Measurements from ENCODE around the gene OR4F6. TPM values are rescaled to one million over a fixed set of nuclear protein-coding genes. Genes with fewer than 3 reads are reported as not detected.

Gene OR4F6
- total and polyA plus RNA-seq, 12 donors: not detected

- 66 to 69% methylated on average over 1 of the region's 1 CpG for WGBS, 2 donors
- intact Hi-C loops (cut with DNase I): no loop called here
- DNase-seq (no peak), ATAC-seq (no peak)
- Histone ChIP-seq H3K27me3 (peaks cover 0 to 21% (median 12%) of the 10 kb centered on the region in 7 donors), H3K4me1 (no peaks in the 10 kb centered on the region), H3K36me3 (no peaks in the 10 kb centered on the region), H3K4me3 (no peak overlapping the region), H3K9me3 (no peaks in the 10 kb centered on the region), H3K27ac (no peak overlapping the region)
- TF ChIP-seq CTCF (IDR thresholded peaks at IDR 0.05): no peak
Measured at GRCh38 chr15:101795455-101795854, 7.9 kb upstream of the OR4F6 start.

GRCh38 chr15:101799665-101800064 lies 3.6 kb upstream of the OR4F6 start:
- no peaks in the 10 kb centered on the region for H3K36me3 ChIP-seq
- no peak for TF ChIP-seq CTCF (IDR thresholded peaks at IDR 0.05)
- 54 to 61% methylated on average over 1 of the region's 1 CpG for WGBS, 2 donors

GRCh38 chr15:101801048-101801447 lies 2.3 kb upstream of the OR4F6 start:
- 81 to 90% methylated on average over 1 of the region's 1 CpG for WGBS, 2 donors
- Histone ChIP-seq H3K27ac (no peak overlapping the region), H3K9me3 (peaks cover 0 to 8% (median 0%) of the 10 kb centered on the region in 11 donors), H3K4me3 (no peak overlapping the region), H3K27me3 (peaks cover 0 to 20% (median 10%) of the 10 kb centered on the region in 7 donors), H3K36me3 (no peaks in the 10 kb centered on the region), H3K4me1 (no peaks in the 10 kb centered on the region)
- no peak for DNase-seq
- intact Hi-C loops (cut with DNase I): no loop called here
- ATAC-seq: no peak
- no peak for TF ChIP-seq CTCF (IDR thresholded peaks at IDR 0.05)

More at GRCh38 chr15:101799665-101800064, 3.6 kb upstream of the OR4F6 start:
- peaks cover 0 to 18% (median 14%) of the 10 kb centered on the region in 7 donors for H3K27me3 ChIP-seq
- intact Hi-C loops (cut with DNase I): no loop called here
- no peaks in the 10 kb centered on the region for H3K4me1 ChIP-seq
- H3K9me3 ChIP-seq: peaks cover 0 to 8% (median 0%) of the 10 kb centered on the region in 11 donors
- no peak for DNase-seq
- no peak for ATAC-seq
- H3K27ac ChIP-seq: no peak overlapping the region
- H3K4me3 ChIP-seq: no peak overlapping the region

- H3K36me3 ChIP-seq: no peaks in the 10 kb centered on the region
- intact Hi-C loops (cut with DNase I): no loop called here
- H3K27ac ChIP-seq: no peak overlapping the region
- DNase-seq (no peak), ATAC-seq (no peak)
- 72 to 80% methylated on average over 5 of the region's 5 CpGs for WGBS, 2 donors
- no peak for TF ChIP-seq CTCF (IDR thresholded peaks at IDR 0.05)
- peaks cover 0 to 29% (median 9%) of the 10 kb centered on the region in 7 donors for H3K27me3 ChIP-seq
- H3K9me3 ChIP-seq: peaks cover 0 to 8% (median 0%) of the 10 kb centered on the region in 11 donors
- H3K4me3 ChIP-seq: no peak overlapping the region
- no peaks in the 10 kb centered on the region for H3K4me1 ChIP-seq
Measured at GRCh38 chr15:101803676-101804075, 367 bp downstream of the OR4F6 start.

Measured in heart right ventricle (tissue), 16 donors.